NCI-H128 (cell line): ENCODE data around the gene PIP4K2B.
"Not testable (repeated sequence)": the region's sequence is repeated elsewhere in the genome, so short reads cannot be mapped to it uniquely, and the experiment has no call there.

Experiments used
- DNase-seq: peaks from one replicate; lab custom pipeline; 2025; ENCODE audit not compliant: unreplicated experiment; lab: John Stamatoyannopoulos, UW

The PIP4K2B gene

DNA sequence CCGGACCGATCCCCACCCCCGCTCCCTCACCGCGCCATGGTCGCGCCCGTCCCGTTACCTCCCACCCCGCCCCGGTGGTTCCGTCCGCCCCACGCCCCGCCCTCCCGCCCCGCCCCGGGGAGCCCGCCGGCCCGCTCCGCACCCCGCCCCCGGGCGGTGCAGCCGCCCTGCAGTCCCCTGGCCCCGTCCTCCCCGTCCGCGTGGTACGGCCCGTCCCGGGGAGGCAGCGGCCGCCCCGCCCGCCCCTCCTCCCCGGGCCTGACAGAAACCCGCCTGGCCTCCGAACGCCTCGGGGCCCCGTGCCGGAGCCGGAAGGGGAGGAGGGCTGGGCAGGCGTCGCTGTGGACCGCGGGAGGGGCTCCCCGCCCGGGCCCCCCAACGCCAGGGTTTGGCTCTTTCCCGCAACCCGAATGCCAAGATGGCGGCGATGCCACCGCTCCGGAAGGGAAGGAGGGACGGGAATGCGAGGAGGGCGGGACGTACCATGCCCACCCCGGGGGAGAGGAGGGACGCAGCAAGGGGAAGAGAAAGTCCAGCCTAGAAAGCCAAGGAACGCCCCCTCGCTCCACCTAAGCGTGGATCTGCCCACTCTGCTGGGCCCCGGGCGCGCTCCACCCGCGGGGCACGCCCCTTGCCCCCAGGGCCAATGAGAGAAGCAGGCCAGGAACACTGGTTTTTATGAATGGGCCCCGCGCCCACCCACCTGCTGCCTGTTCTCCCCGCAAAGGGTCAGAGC is at the start of gene PIP4K2B:
Gene PIP4K2B (minus strand): TSS at position 56 of the 736 bp plus-strand sequence. CDS start 132 bp downstream, outside the sequence.
- DNase-seq = peak; percentile 91

DNA sequence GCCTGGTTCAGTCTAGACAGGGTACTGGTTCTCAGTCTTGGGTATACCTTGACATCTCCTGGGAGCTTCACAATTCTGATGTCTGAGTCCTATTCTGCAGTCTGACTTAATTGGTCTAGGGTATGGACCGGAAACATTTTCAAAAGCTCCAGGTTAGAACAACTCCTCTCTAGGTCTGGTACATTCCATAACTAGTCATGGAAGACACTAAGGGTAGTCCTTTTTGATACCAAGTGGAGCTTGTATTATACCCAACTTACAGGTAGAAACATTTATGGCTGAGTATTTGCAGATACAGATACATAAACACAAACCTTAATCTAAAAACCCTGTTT is 49.2 kb upstream of the PIP4K2B start:
- no peak for DNase-seq

DNA sequence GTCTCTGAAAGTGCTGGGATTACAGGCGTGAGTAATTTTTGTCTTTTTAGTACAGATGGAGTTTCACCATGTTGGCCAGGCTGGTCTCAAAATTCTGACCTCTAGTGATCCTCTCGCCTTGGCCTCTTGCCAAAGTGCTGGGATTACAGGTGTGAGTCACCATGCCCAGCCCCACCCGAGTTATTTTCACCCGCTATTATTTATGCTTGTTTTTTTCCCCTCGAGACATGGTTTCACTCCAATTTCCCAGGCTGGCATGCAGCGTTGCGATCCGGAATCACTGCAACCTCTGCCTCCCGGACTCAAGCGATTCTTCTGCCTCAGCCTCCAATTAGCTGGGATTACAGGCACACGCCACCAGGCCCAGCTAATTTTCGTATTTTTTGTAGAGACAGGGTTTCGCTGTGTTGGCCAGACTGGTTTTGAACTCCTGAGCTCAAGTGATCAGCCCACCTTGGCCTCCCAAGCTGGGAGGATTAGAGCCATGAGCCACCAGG is 45.0 kb upstream of the PIP4K2B start:
- no peak for DNase-seq

DNA sequence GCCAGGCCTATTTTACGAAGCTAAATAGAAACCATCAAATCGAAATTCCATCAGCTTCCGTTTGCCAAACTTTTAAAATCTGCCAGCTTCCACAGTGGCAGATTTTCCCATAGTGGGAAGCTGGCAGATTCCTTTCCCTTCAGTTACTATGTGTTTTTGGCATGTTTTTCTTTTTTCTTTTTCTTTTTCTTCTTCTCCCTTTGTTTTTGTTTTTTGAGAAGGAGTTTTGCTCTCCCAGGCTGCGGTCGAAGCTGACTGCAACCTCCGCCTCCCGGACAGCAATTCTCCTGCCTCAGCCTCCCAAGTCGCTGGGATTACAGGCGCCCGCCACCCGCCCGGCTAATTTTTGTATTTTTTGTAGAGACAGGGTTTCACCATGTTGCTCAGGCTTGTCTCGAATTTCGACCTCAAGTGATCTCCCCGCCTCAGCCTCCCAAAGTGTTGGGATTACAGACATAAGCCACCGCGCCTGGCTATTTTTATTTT is 26.4 kb upstream of the PIP4K2B start:
- DNase-seq = no peak

- DNase-seq = peak; percentile 80
These were observed 25.8 kb upstream of the PIP4K2B start, which contains the start of gene CWC25 for GRCh38 chr17:38824899-38825761. CWC25 (minus strand) TSS chr17:38825321; CDS start chr17:38825183, 138 bp downstream.

DNA sequence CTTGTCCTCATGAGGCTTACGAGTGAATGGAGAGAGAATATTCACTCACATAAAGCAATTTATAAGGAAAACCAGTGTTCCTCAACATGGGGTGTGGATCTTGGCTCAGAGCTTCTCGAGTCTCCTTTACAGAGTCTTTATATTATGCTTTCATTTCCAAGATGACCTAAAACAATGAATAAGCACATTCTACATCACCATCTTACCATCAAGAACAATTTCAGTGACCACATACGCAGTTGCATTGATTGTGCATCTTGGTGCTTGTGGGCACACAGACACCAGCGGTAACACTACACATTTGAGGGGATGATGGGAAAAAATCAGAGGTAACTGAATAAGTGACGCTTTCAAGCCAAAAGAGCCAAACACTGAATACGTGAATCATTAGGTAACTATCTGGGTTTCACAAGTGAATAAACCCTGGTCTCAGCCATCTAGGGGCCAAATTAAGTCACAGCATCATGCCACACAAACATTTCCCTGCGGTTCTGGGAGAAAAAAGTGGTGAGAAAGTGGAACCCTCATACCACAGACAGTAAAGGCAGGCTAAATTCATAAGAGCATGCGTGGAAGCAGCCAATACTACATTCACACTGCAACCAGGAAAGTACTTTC is 16.3 kb upstream of the PIP4K2B start:
- DNase-seq = no peak

DNA sequence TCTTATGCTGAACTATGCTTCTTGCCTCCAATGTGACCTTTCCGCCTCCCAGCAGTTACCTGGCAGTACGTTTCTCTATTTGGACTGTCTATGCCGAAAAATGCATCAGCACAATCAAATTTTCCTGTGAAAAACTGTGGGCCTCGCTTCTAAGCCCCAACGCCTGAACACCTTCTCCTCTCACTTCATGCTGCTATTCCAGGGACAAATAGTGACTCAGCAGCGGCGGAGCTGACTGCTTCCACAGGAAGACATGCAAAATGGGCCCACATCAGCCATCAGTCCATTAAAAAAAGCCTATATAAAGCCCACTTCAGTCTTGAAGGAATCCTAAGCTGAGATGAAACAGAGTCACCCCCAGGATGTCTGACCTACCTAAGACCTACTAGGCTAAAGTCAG is 10.5 kb upstream of the PIP4K2B start:
- DNase-seq = no peak

- DNase-seq = no peak
These were observed 943 bp upstream of the PIP4K2B start for GRCh38 chr17:38800237-38800760.

- no peak for DNase-seq
These were observed 499 bp downstream of the PIP4K2B start for GRCh38 chr17:38798614-38799500.

GRCh38 chr17:38797828-38798227 is 1.5 kb downstream of the PIP4K2B start:
- DNase-seq = no peak

GRCh38 chr17:38797158-38797490 is 2.2 kb downstream of the PIP4K2B start:
- DNase-seq = no peak

DNA sequence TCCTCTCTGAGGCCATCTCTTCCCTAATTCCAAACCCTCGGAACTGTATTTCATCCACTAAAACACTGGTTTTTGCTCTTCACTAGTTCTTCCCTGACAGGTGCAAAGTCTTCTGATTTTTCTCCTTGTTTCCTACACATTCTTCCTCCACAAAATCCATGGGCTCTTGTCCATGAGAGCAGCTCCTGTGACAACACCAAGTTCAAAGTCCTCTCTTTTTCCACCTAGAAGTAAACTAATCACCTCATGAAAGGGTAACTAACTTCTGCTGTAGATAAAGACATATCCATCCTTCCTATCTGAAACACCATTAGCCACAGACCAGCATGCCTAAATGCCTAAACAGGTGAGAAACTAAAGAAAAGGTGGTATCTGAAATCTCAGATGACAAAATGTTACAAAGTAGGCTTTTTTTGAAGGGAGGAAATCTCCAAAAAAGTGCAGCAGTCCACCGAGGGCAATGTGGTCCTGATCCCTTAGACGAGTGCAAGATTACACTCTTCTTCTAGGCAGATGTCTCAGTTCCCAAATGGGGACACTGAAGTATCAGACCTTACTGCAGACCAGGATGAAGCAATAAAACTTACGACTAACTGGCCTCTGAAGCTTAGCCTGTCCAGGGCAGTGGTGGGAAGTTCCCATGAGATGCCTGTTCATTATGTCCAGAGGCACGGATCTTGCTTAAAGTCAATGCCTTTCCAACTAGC is 2.8 kb downstream of the PIP4K2B start:
- no peak for DNase-seq

DNA sequence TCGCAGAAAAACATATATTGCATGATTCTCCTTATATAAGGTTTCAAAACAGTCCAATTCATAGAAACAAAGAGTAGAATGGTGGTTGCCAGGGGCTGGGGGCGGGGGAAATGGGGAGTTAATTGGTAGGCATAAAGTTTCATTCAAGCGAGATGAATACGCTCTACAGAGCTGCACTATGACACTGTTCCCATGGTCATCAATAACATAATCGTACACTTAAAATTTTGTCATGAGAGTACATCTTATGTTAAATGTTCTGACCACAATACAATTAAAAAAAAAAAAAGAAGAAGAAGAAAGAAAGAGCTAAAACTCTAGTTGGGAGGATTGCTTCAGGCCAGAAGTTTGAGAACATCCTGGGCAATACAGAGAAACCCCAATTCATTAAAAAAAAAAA is 5.1 kb downstream of the PIP4K2B start:
- DNase-seq = no peak

DNA sequence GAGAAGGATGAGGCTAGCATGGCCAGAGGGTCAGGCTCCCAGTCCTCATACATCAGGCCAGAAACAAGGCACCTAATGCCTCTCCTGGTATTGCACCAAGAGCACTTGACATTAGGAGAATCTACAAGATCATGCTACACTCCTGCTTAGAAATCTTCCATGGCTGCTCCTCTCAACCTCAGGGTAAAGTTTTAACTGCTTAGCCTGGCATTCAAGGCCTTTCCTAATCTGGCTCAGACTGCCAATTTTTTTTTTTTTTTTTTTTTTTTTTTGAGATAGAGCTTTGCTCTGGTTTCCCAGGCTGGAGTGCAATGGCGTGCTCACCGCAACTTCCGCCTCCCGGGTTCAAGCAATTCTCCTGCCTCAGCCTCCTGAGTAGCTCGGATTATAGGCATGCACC is 8.2 kb downstream of the PIP4K2B start:
- no peak for DNase-seq

GRCh38 chr17:38790148-38790707 is 9.1 kb downstream of the PIP4K2B start:
- DNase-seq = not testable (repeated sequence)

GRCh38 chr17:38789185-38789584 is 10.2 kb downstream of the PIP4K2B start:
- no peak for DNase-seq

GRCh38 chr17:38787999-38788398 is 11.4 kb downstream of the PIP4K2B start:
- DNase-seq = not testable (repeated sequence)

GRCh38 chr17:38786372-38786771 is 13.0 kb downstream of the PIP4K2B start:
- DNase-seq = no peak

- no peak for DNase-seq
These were observed 16.1 kb downstream of the PIP4K2B start for GRCh38 chr17:38783227-38783626.
